Right lobe of liver (tissue), 4 donors: Measurements from ENCODE around the gene URAD.

Experiments used
- POLR2A ChIP-seq: fragments of 450-650 bp; IDR thresholded peaks from one replicate; pipeline ENCODE4 v1.6.1; 2017; ENCODE audit warnings: antibody characterized with exemption, mild to moderate bottlenecking
- TF ChIP-seq, protein P1 (sequence below), 4 donors: fragments of 200-600 bp in 3 of 4; fragments of 450-650 bp in 1 of 4; IDR thresholded peaks; one replicate each; pipeline versions ENCODE4 v1.5.1 to v1.8.0; 2016 to 2022; ENCODE audit warnings: antibody characterized with exemption in 4 of 4, mild to moderate bottlenecking in 2 of 4
- donor health status: DM: no; HTN: no; CAD: no.
- donor health status: DM: no; HTN: no; CAD: no.
- donor health status: DM: no; HTN: yes; CAD: no.

DNA sequence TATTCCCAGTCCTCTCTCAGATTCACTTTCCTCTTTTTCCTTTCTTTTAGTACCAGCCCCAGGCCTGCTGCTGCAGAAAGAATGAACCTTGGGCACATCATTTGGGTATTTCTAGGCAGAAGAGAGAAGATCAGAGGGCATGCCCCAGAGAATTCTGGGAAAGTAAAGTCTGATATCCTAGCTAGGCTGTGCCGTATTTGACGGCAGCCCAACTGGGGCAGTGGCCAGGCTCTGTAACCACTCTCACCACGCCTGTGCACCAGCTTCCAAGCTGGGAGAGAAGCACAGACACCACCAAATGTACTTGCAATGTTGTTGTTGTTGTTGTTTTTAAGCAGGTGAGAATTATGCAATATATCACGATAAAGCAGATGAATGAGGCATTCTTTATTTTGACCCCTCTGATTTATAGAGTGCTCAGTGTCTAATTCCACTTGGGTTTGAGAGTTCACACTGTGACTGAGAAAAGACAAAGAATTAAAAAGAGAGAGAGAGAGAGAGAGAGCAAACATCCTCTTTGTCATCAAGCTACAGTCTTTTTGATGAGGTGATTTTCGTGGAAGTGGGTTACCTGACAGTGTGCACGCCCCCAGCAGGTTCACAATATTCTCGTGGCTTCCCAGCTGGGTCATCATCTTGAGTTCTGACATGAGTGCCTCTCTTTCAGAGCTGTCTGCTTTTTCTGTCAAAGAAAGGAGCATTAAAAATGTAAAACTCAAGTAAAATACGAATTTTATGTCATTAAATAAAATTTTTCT, 39.3 kb upstream of the URAD start:
- TF ChIP-seq POLR2A: no peak
- TF ChIP-seq, protein P1, sequence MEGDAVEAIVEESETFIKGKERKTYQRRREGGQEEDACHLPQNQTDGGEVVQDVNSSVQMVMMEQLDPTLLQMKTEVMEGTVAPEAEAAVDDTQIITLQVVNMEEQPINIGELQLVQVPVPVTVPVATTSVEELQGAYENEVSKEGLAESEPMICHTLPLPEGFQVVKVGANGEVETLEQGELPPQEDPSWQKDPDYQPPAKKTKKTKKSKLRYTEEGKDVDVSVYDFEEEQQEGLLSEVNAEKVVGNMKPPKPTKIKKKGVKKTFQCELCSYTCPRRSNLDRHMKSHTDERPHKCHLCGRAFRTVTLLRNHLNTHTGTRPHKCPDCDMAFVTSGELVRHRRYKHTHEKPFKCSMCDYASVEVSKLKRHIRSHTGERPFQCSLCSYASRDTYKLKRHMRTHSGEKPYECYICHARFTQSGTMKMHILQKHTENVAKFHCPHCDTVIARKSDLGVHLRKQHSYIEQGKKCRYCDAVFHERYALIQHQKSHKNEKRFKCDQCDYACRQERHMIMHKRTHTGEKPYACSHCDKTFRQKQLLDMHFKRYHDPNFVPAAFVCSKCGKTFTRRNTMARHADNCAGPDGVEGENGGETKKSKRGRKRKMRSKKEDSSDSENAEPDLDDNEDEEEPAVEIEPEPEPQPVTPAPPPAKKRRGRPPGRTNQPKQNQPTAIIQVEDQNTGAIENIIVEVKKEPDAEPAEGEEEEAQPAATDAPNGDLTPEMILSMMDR (IDR thresholded peaks at IDR 0.05): no peak
